K562 (cell line): ENCODE results near the gene IL31. TPM values are rescaled to one million over a fixed set of nuclear protein-coding genes. Genes with fewer than 3 reads are reported as not detected.

Experiments used
- ARID3A ChIP-seq: IDR thresholded peaks from 2 replicates; pipeline ENCODE4 v1.6.1; 2012; ENCODE audit warnings: low read depth, low read length, improper control_type of control experiment, borderline replicate concordance
- ATF1 ChIP-seq, 2 experiments: fragments of 450-650 bp in 1 of 2; IDR thresholded peaks; 2 replicates each; pipeline ENCODE4 v1.6.1; 2016; ENCODE audit warnings: missing compliant biosample characterization in 1 of 2, missing genetic modification characterization in 1 of 2
- CBX1 ChIP-seq: sonication (generic); IDR thresholded peaks from 2 replicates; pipeline ENCODE4 v1.6.1; 2016; ENCODE audit warnings: antibody characterized with exemption, low read depth, mild to moderate bottlenecking
- CTCF ChIP-seq, 3 experiments: IDR thresholded peaks in 2 of 3; conservative IDR thresholded peaks in 1 of 3; 2 replicates each; pipeline ENCODE4 v1.5.1; 2011 to 2012; ENCODE audit warnings: low read length in 3 of 3, mild to moderate bottlenecking in 3 of 3, control low read depth in 2 of 3, improper control_type of control experiment in 1 of 3, inconsistent platforms in 1 of 3, low read depth in 1 of 3, mixed read lengths in 1 of 3, moderate library complexity in 1 of 3; ENCODE audit not compliant: insufficient read depth in 2 of 3
- FOXJ3 ChIP-seq: sonication (generic); formaldehyde crosslinking; IDR thresholded peaks from 2 replicates; pipeline ENCODE4 v1.4.0; 2020; ENCODE audit warnings: mild to moderate bottlenecking, missing genetic modification reagents
- HOMEZ ChIP-seq: fragments of 250-450 bp; sonication (Bioruptor Pico); IDR thresholded peaks from 2 replicates; pipeline ENCODE4 v1.4.0; 2020; ENCODE audit warnings: mild to moderate bottlenecking, moderate library complexity
- MAFF ChIP-seq: IDR thresholded peaks from 2 replicates; pipeline ENCODE4 v1.6.1; 2012; ENCODE audit warnings: low read length, improper control_type of control experiment
- RAD21 ChIP-seq, 2 experiments: fragments of 250-450 bp in 1 of 2; fragments of 450-650 bp in 1 of 2; sonication (Bioruptor Pico) in 1 of 2; formaldehyde crosslinking in 1 of 2; IDR thresholded peaks in 1 of 2; conservative IDR thresholded peaks in 1 of 2; 2 replicates each; pipeline versions ENCODE4 v1.4.0 to v1.8.0; 2020 to 2022; ENCODE audit warnings: mild to moderate bottlenecking in 2 of 2, moderate library complexity in 1 of 2
- RBM17 ChIP-seq: fragments of 200-400 bp; formaldehyde crosslinking; IDR thresholded peaks from 2 replicates; pipeline ENCODE4 v1.6.1; 2017; ENCODE audit warnings: low read depth, mild to moderate bottlenecking, low read length, borderline replicate concordance
- SMC3 ChIP-seq: conservative IDR thresholded peaks from 2 replicates; pipeline ENCODE4 v1.6.1; 2011; ENCODE audit warnings: low read depth, low read length, improper control_type of control experiment; ENCODE audit not compliant: insufficient read depth
- SRSF9 ChIP-seq: fragments of 200-400 bp; formaldehyde crosslinking; IDR thresholded peaks from 2 replicates; pipeline ENCODE4 v1.6.1; 2017; ENCODE audit warnings: low read depth, low read length, borderline replicate concordance
- ZBTB34 ChIP-seq: fragments of 250-450 bp; sonication (Bioruptor Pico); IDR thresholded peaks from 2 replicates; pipeline ENCODE4 v1.8.0; 2021; ENCODE audit warnings: mild to moderate bottlenecking, moderate library complexity
- ZEB2 ChIP-seq: fragments of 450-650 bp; IDR thresholded peaks from 2 replicates; pipeline ENCODE4 v1.6.1; 2016
- ZFPM2 ChIP-seq: fragments of 250-450 bp; sonication (Bioruptor Pico); IDR thresholded peaks from 2 replicates; pipeline ENCODE4 v1.5.1; 2022; ENCODE audit warnings: mild to moderate bottlenecking
- ZKSCAN8 ChIP-seq: fragments of 200-800 bp; sonication (Bioruptor generic); IDR thresholded peaks from 2 replicates; pipeline ENCODE4 v1.6.1; 2016; ENCODE audit warnings: missing genetic modification characterization, missing compliant biosample characterization
- ZNF124 ChIP-seq: sonication (generic); formaldehyde crosslinking; IDR thresholded peaks from 2 replicates; pipeline ENCODE4 v1.8.1; 2022; ENCODE audit warnings: missing genetic modification reagents
- ZNF140 ChIP-seq: fragments of 250-450 bp; sonication (Bioruptor Pico); IDR thresholded peaks from 2 replicates; pipeline ENCODE4 v1.8.0; 2021; ENCODE audit warnings: moderate library complexity, mild to moderate bottlenecking, inconsistent platforms
- ZNF280B ChIP-seq: fragments of 250-450 bp; sonication (Bioruptor Pico); IDR thresholded peaks from 2 replicates; pipeline ENCODE4 v1.5.1; 2021; ENCODE audit warnings: mild to moderate bottlenecking
- ZNF316 ChIP-seq: fragments of 450-650 bp; IDR thresholded peaks from 2 replicates; pipeline ENCODE4 v1.6.1; 2016
- polyA plus RNA-seq, 8 experiments: library from polyadenylated mRNA; depleted of rRNA in 4 of 8; stranded (reverse) in 5 of 8; unstranded in 3 of 8; fragments of >200 nt; fragmentation: Nextera tagmentation in 2 of 8; fragmentation: Illumina TruSeq in 1 of 8; extraction: Ambion mirVana in 2 of 8; extraction: Trizol in 1 of 8; gene quantifications; 2 replicates each; pipeline versions ENCODE4 v1.2.1 to v1.2.3, GENCODE V29; 2011 to 2014; ENCODE audit warnings: inconsistent platforms in 1 of 8, missing spikeins in 1 of 8
- total RNA-seq, 7 experiments: library from RNA; depleted of rRNA in 6 of 7; stranded (reverse); fragments of >200 nt in 6 of 7; fragmentation: Illumina TruSeq in 2 of 7; extraction: Trizol in 2 of 7; gene quantifications; 2 replicates each; pipeline versions ENCODE4 v1.2.1 to v1.2.3, GENCODE V29; 2011 to 2021; ENCODE audit warnings: low replicate concordance in 1 of 7

Gene IL31
- total and polyA plus RNA-seq, 9 of the 15 experiments (the other 6 are each of a cell fraction or from before 2014, with no cell fraction given), result not detected

- no peak for TF ChIP-seq ZNF280B (CRISPR knock-in tag)
- TF ChIP-seq ZBTB34, result no peak
- peak; percentile 18; the same call in 1 of the 2 replicates for TF ChIP-seq ZEB2
- TF ChIP-seq MAFF, result no peak
- no peak for TF ChIP-seq ZNF140 (CRISPR knock-in tag)
- TF ChIP-seq CTCF (IDR thresholded peaks at IDR 0.05 in 2 of 3, conservative IDR thresholded peaks at IDR 0.05 in 1 of 3; ENCODE audit: insufficient read depth in 2 of 3, low read depth in 1 of 3, low read length in 3 of 3), result peak; percentile 91 to 95 (median 93)
- no peak for TF ChIP-seq ZKSCAN8 (CRISPR knock-in tag)
- no peak for TF ChIP-seq SRSF9
- peak; percentile 78 to 91 for TF ChIP-seq RAD21 (CRISPR knock-in tag; conservative IDR thresholded peaks at IDR 0.05 in 1 of 2, IDR thresholded peaks at IDR 0.05 in 1 of 2)
- no peak for TF ChIP-seq CBX1
- TF ChIP-seq ZNF124, result no peak
- peak; percentile 89 for TF ChIP-seq SMC3
- TF ChIP-seq ZNF316, result no peak
- TF ChIP-seq ATF1 (CRISPR knock-in tag; IDR thresholded peaks at IDR 0.05), result no peak
- TF ChIP-seq ATF1 (tag; IDR thresholded peaks at IDR 0.05), result peak; percentile 83
- no peak for TF ChIP-seq ZFPM2 (CRISPR knock-in tag)
- no peak for TF ChIP-seq RBM17
- no peak for TF ChIP-seq HOMEZ (CRISPR knock-in tag)
- no peak for TF ChIP-seq FOXJ3 (CRISPR knock-in tag)
- TF ChIP-seq ARID3A, result no peak
Observed at GRCh38 chr12:122190842-122191668, 17.0 kb upstream of the IL31 start (continued).
